Activated CD8-positive, alpha-beta T cell treated with anti-CD3 and anti-CD28 coated beads, Interleukin-2, amount 10 ng/mL, durations not matched to agents 7 days and 5 days (primary cell): Measurements from ENCODE around the gene TGIF2. TPM values are rescaled to one million over a fixed set of nuclear protein-coding genes. Genes with fewer than 3 reads are reported as not detected.

Source experiments
- ATAC-seq: fragments of 150-1000 bp; cut with Tn5 transposase; one replicate; pipeline ENCODE4 v1.10.0; 2021; ENCODE audit warnings: moderate library complexity
- CTCF ChIA-PET: fragments of 350-600 bp; sonication (Branson Sonifier 250); formaldehyde crosslinking; loops from one replicate; lab custom pipeline; 2021; ENCODE audit warnings: antibody characterized with exemption; lab: Charles Lee
- POLR2A ChIA-PET: fragments of 350-600 bp; sonication (Branson Sonifier 250); formaldehyde crosslinking; loops from one replicate; lab custom pipeline; 2021; ENCODE audit warnings: antibody characterized with exemption; lab: Charles Lee
- DNase-seq: peaks from one replicate; pipeline ENCODE4 v3.0.0-alpha.2; 2020
- H3K27ac Mint-ChIP-seq: one replicate; pipeline ENCODE4 v1.8.0; 2021; ENCODE audit warnings: mild to moderate bottlenecking, mixed read lengths
- H3K27me3 Mint-ChIP-seq: one replicate; pipeline ENCODE4 v1.8.0; 2021; ENCODE audit warnings: low read depth, mixed read lengths
- H3K36me3 Mint-ChIP-seq: one replicate; pipeline ENCODE4 v1.8.0; 2021; ENCODE audit warnings: low read depth, mixed read lengths
- H3K4me1 Mint-ChIP-seq: one replicate; pipeline ENCODE4 v1.8.0; 2021; ENCODE audit warnings: low read depth, mixed read lengths
- H3K4me3 Mint-ChIP-seq: one replicate; pipeline ENCODE4 v1.8.0; 2021; ENCODE audit warnings: mild to moderate bottlenecking, mixed read lengths
- H3K9me3 Mint-ChIP-seq: one replicate; pipeline ENCODE4 v1.8.0; 2022; ENCODE audit warnings: mixed read lengths; ENCODE audit not compliant: insufficient read depth
- total RNA-seq, 2 experiments: library from RNA; stranded (reverse); gene quantifications; one replicate each; pipeline ENCODE4 v1.2.3, GENCODE V29; 2021

The TGIF2 gene
- total RNA-seq, 2 experiments from 2014 or later: 29.2 to 32.9 TPM

GRCh38 chr20:36541227-36541767, 32.1 kb upstream of the TGIF2 start, which contains the start of gene MYL9:
TSS of gene MYL9 (plus strand) at chr20:36541519. CDS start at chr20:36544885, 3,366 bp downstream.
- H3K36me3 Mint-ChIP-seq: no peaks in the 10 kb centered on the region
- no peaks in the 10 kb centered on the region for H3K9me3 Mint-ChIP-seq
- H3K4me3 Mint-ChIP-seq: no peak within 1 kb of the TSS
- ATAC-seq (peak; percentile 50), DNase-seq (no peak)
- ChIA-PET CTCF (interaction anchor here (1.4 kb wide), 1 partner anchor 64 kb away, joined by 3 read pairs; the partner anchor contains the start of gene RAB5IF), POLR2A (no interaction called here)
- H3K27ac Mint-ChIP-seq: no peak within 1 kb of the TSS
- H3K4me1 Mint-ChIP-seq: peaks cover 4% of the 10 kb centered on the region
- no peaks in the 10 kb centered on the region for H3K27me3 Mint-ChIP-seq

GRCh38 chr20:36541768-36542488, 31.5 kb upstream of the TGIF2 start:
- ChIA-PET POLR2A (no interaction called here), CTCF (interaction anchor here (1.4 kb wide), 1 partner anchor 64 kb away, joined by 3 read pairs; the partner anchor contains the start of gene RAB5IF)
- DNase-seq (no peak), ATAC-seq (peak; percentile 30)
- Mint-ChIP-seq H3K27ac (no peak overlapping the region), H3K4me1 (peaks cover 4% of the 10 kb centered on the region), H3K4me3 (no peak overlapping the region), H3K27me3 (no peaks in the 10 kb centered on the region), H3K9me3 (no peaks in the 10 kb centered on the region), H3K36me3 (no peaks in the 10 kb centered on the region)

GRCh38 chr20:36542516-36543183, 30.7 kb upstream of the TGIF2 start:
- H3K27ac Mint-ChIP-seq: no peak overlapping the region
- CTCF ChIA-PET: interaction anchor here (1.4 kb wide), 1 partner anchor 63 kb away, joined by 3 read pairs; the partner anchor contains the start of gene RAB5IF

GRCh38 chr20:36543184-36544133, 29.9 kb upstream of the TGIF2 start:
- no peak for ATAC-seq
- no peak overlapping the region for H3K27ac Mint-ChIP-seq
- H3K36me3 Mint-ChIP-seq: no peaks in the 10 kb centered on the region
- ChIA-PET POLR2A (no interaction called here), CTCF (interaction anchor here (1.4 kb wide), 1 partner anchor 52 kb away, joined by 3 read pairs; no protein-coding TSS in a partner anchor)
- H3K27me3 Mint-ChIP-seq: no peaks in the 10 kb centered on the region
- H3K9me3 Mint-ChIP-seq: no peaks in the 10 kb centered on the region
- no peak for DNase-seq
- H3K4me3 Mint-ChIP-seq: no peak overlapping the region
- peaks cover 4% of the 10 kb centered on the region for H3K4me1 Mint-ChIP-seq

More at GRCh38 chr20:36542516-36543183, 30.7 kb upstream of the TGIF2 start:
- Mint-ChIP-seq H3K9me3 (no peaks in the 10 kb centered on the region), H3K27me3 (no peaks in the 10 kb centered on the region), H3K36me3 (no peaks in the 10 kb centered on the region), H3K4me3 (no peak overlapping the region), H3K4me1 (peaks cover 4% of the 10 kb centered on the region)
- ATAC-seq (no peak), DNase-seq (no peak)
- POLR2A ChIA-PET: no interaction called here

GRCh38 chr20:36544134-36545018, 29.0 kb upstream of the TGIF2 start:
- ATAC-seq: no peak
- Mint-ChIP-seq H3K27me3 (no peaks in the 10 kb centered on the region), H3K36me3 (no peaks in the 10 kb centered on the region), H3K4me1 (peaks cover 4% of the 10 kb centered on the region), H3K9me3 (no peaks in the 10 kb centered on the region), H3K27ac (no peak overlapping the region), H3K4me3 (no peak overlapping the region)
- CTCF ChIA-PET: interaction anchor here (1.4 kb wide), 1 partner anchor 52 kb away, joined by 3 read pairs; no protein-coding TSS in a partner anchor
- POLR2A ChIA-PET: no interaction called here
- no peak for DNase-seq

GRCh38 chr20:36546111-36546736, 27.2 kb upstream of the TGIF2 start:
- ChIA-PET CTCF (no interaction called here), POLR2A (no interaction called here)
- no peak for ATAC-seq
- no peak overlapping the region for H3K4me3 Mint-ChIP-seq
- H3K27ac Mint-ChIP-seq: no peak overlapping the region
- DNase-seq: no peak
- no peaks in the 10 kb centered on the region for H3K9me3 Mint-ChIP-seq
- H3K27me3 Mint-ChIP-seq: no peaks in the 10 kb centered on the region
- H3K4me1 Mint-ChIP-seq: peaks cover 4% of the 10 kb centered on the region
- no peaks in the 10 kb centered on the region for H3K36me3 Mint-ChIP-seq

- ChIA-PET CTCF (no interaction called here), POLR2A (interaction anchor here (0.7 kb wide), 1 partner anchor 47 kb away, joined by 3 read pairs; no protein-coding TSS in a partner anchor)
- Mint-ChIP-seq H3K9me3 (no peaks in the 10 kb centered on the region), H3K4me3 (no peak overlapping the region), H3K36me3 (no peaks in the 10 kb centered on the region), H3K27ac (no peak overlapping the region), H3K27me3 (no peaks in the 10 kb centered on the region), H3K4me1 (peaks cover 4% of the 10 kb centered on the region)
- ATAC-seq (no peak), DNase-seq (no peak)
These were observed 26.0 kb upstream of the TGIF2 start for GRCh38 chr20:36547186-36548005.

- ChIA-PET CTCF (no interaction called here), POLR2A (interaction anchor here (0.7 kb wide), 1 partner anchor 46 kb away, joined by 3 read pairs; no protein-coding TSS in a partner anchor)
- Mint-ChIP-seq H3K4me3 (no peak overlapping the region), H3K36me3 (no peaks in the 10 kb centered on the region), H3K4me1 (peaks cover 4% of the 10 kb centered on the region), H3K27ac (no peak overlapping the region), H3K27me3 (no peaks in the 10 kb centered on the region), H3K9me3 (no peaks in the 10 kb centered on the region)
- DNase-seq (no peak), ATAC-seq (no peak)
These were observed 25.4 kb upstream of the TGIF2 start for GRCh38 chr20:36548006-36548315.

GRCh38 chr20:36548704-36549627, 24.4 kb upstream of the TGIF2 start:
- POLR2A ChIA-PET: no interaction called here
- Mint-ChIP-seq H3K27me3 (no peaks in the 10 kb centered on the region), H3K27ac (no peak overlapping the region), H3K4me3 (no peak overlapping the region), H3K9me3 (no peaks in the 10 kb centered on the region), H3K36me3 (no peaks in the 10 kb centered on the region), H3K4me1 (peaks cover 4% of the 10 kb centered on the region)
- CTCF ChIA-PET: interaction anchor here (0.8 to 1.1 kb wide), 2 partner anchors 180 to 346 kb away, joined by 3 read pairs; no protein-coding TSS in a partner anchor
- ATAC-seq (no peak), DNase-seq (no peak)
